Astrocyte (in vitro differentiated cells and primary cell): Measurements from ENCODE around the gene NLRX1. TPM values are rescaled to one million over a fixed set of nuclear protein-coding genes. Genes with fewer than 3 reads are reported as not detected.

ENCODE experiments used
- DNase-seq: peaks from one replicate; pipeline ENCODE4 v3.0.0-alpha.2; 2010; ENCODE audit warnings: low read depth
- FAIRE-seq: peaks from 2 replicates; lab custom pipeline; 2011; peaks lifted over from hg19 to GRCh38; lab: Jason Lieb, UNC
- H2AFZ ChIP-seq: 2 replicates; pipeline ENCODE4 v1.6.0; 2012; ENCODE audit warnings: low read depth, low read length, inconsistent platforms
- H3K27ac ChIP-seq: 2 replicates; pipeline ENCODE4 v1.5.1; 2011; ENCODE audit warnings: low read depth, low read length, inconsistent platforms
- H3K27me3 ChIP-seq: 2 replicates; pipeline ENCODE4 v1.6.0; 2011; ENCODE audit warnings: low read length, inconsistent platforms; ENCODE audit not compliant: insufficient read depth
- H3K36me3 ChIP-seq: 2 replicates; pipeline ENCODE4 v1.5.1; 2011; ENCODE audit warnings: low read length, inconsistent platforms; ENCODE audit not compliant: insufficient read depth
- H3K4me1 ChIP-seq: 2 replicates; pipeline ENCODE4 v1.5.1; 2011; ENCODE audit warnings: low read length, inconsistent platforms; ENCODE audit not compliant: insufficient read depth
- H3K4me2 ChIP-seq: 2 replicates; pipeline ENCODE4 v1.6.0; 2012; ENCODE audit warnings: low read length, inconsistent platforms
- H3K4me3 ChIP-seq: 2 replicates; pipeline ENCODE4 v1.5.1; 2011; ENCODE audit warnings: low read depth, mild to moderate bottlenecking, low read length, inconsistent platforms; ENCODE audit not compliant: insufficient read depth
- H3K79me2 ChIP-seq: 2 replicates; pipeline ENCODE4 v1.6.0; 2012; ENCODE audit warnings: mild to moderate bottlenecking, low read length, inconsistent platforms; ENCODE audit not compliant: insufficient read depth
- H3K9ac ChIP-seq: 2 replicates; pipeline ENCODE4 v1.6.0; 2012; ENCODE audit warnings: mild to moderate bottlenecking, low read length, inconsistent platforms
- H3K9me3 ChIP-seq: 2 replicates; pipeline ENCODE4 v1.5.1; 2012; ENCODE audit warnings: low read depth, mild to moderate bottlenecking, low read length, inconsistent platforms; ENCODE audit not compliant: insufficient read depth
- H4K20me1 ChIP-seq: 2 replicates; pipeline ENCODE4 v1.6.0; 2012; ENCODE audit warnings: low read length, inconsistent platforms; ENCODE audit not compliant: insufficient read depth
- H3K27ac Mint-ChIP-seq: one replicate; pipeline ENCODE4 v1.8.0; 2021; ENCODE audit warnings: mild to moderate bottlenecking, mixed read lengths; ENCODE audit not compliant: unreplicated experiment
- H3K27me3 Mint-ChIP-seq: one replicate; pipeline ENCODE4 v1.8.0; 2021; ENCODE audit warnings: low read depth, mixed read lengths; ENCODE audit not compliant: unreplicated experiment
- H3K36me3 Mint-ChIP-seq: one replicate; pipeline ENCODE4 v1.8.0; 2021; ENCODE audit warnings: low read depth, mixed read lengths; ENCODE audit not compliant: unreplicated experiment
- H3K4me1 Mint-ChIP-seq: one replicate; pipeline ENCODE4 v1.8.0; 2021; ENCODE audit warnings: low read depth, mixed read lengths; ENCODE audit not compliant: unreplicated experiment
- H3K4me3 Mint-ChIP-seq: one replicate; pipeline ENCODE4 v1.8.0; 2021; ENCODE audit warnings: mild to moderate bottlenecking, moderate library complexity, mixed read lengths; ENCODE audit not compliant: unreplicated experiment
- H3K9me3 Mint-ChIP-seq: one replicate; pipeline ENCODE4 v1.8.0; 2021; ENCODE audit warnings: mild to moderate bottlenecking, mixed read lengths; ENCODE audit not compliant: unreplicated experiment
- EZH2 ChIP-seq: IDR thresholded peaks from 2 replicates; pipeline ENCODE4 v1.6.1; 2012; ENCODE audit warnings: mild to moderate bottlenecking, low read length, inconsistent platforms; ENCODE audit not compliant: insufficient read depth
- total RNA-seq: library from RNA; stranded (reverse); gene quantifications from 2 replicates; pipeline ENCODE4 v1.2.1, GENCODE V29; 2021
- TF ChIP-seq, protein P1 (sequence below): IDR thresholded peaks from 2 replicates; pipeline ENCODE4 v1.5.1; 2011; ENCODE audit warnings: low read depth, mild to moderate bottlenecking, inconsistent platforms, low read length, moderate library complexity; ENCODE audit not compliant: insufficient read depth

NLRX1 gene
- total RNA-seq, 1 donor from 2014 or later, result 6.3 TPM

GRCh38 chr11:119194811-119195440 lies 26.4 kb downstream of the NLRX1 start:
- Histone ChIP-seq H3K9ac (no peak overlapping the region), H3K4me2 (no peak overlapping the region), H3K79me2 (no peaks in the 10 kb centered on the region), H3K36me3 (no peaks in the 10 kb centered on the region), H2AFZ (no peak overlapping the region), H3K4me3 (no peak overlapping the region), H3K27ac (no peak overlapping the region), H3K27me3 (no peaks in the 10 kb centered on the region), H3K4me1 (no peaks in the 10 kb centered on the region), H3K9me3 (no peaks in the 10 kb centered on the region), H4K20me1 (no peaks in the 10 kb centered on the region)
- FAIRE-seq (no peak), DNase-seq (no peak)
- Mint-ChIP-seq H3K27ac (no peak overlapping the region), H3K4me3 (peak overlapping the region; percentile 20), H3K27me3 (peaks cover 7% of the 10 kb centered on the region), H3K9me3 (no peaks in the 10 kb centered on the region), H3K4me1 (no peaks in the 10 kb centered on the region), H3K36me3 (peaks cover 2% of the 10 kb centered on the region)
- TF ChIP-seq, protein P1, sequence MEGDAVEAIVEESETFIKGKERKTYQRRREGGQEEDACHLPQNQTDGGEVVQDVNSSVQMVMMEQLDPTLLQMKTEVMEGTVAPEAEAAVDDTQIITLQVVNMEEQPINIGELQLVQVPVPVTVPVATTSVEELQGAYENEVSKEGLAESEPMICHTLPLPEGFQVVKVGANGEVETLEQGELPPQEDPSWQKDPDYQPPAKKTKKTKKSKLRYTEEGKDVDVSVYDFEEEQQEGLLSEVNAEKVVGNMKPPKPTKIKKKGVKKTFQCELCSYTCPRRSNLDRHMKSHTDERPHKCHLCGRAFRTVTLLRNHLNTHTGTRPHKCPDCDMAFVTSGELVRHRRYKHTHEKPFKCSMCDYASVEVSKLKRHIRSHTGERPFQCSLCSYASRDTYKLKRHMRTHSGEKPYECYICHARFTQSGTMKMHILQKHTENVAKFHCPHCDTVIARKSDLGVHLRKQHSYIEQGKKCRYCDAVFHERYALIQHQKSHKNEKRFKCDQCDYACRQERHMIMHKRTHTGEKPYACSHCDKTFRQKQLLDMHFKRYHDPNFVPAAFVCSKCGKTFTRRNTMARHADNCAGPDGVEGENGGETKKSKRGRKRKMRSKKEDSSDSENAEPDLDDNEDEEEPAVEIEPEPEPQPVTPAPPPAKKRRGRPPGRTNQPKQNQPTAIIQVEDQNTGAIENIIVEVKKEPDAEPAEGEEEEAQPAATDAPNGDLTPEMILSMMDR, result no peak
- no peak for TF ChIP-seq EZH2

DNA sequence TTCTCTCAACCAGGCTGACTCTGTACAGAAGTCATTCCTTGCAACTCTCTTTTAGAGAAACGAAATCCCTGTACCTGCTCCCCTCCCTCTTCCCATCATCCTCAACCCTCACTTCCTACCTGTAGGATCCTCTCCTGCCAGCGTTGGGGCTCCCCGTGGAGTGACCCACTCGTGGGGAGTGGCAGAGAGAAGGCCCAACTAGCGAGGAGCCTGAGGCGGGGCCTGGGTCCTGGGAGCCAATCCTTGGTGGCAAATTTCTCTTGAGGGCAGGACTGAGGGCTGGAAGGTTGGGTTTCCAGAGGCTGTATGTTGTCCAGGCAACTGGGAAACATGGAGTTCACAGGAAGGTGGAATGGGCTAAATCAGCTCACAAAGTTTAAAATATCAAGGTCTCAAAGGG lies 27.2 kb downstream of the NLRX1 start:
- Histone ChIP-seq H4K20me1 (no peaks in the 10 kb centered on the region), H3K27me3 (no peaks in the 10 kb centered on the region), H3K79me2 (no peaks in the 10 kb centered on the region), H3K4me1 (no peaks in the 10 kb centered on the region), H3K27ac (no peak overlapping the region), H2AFZ (no peak overlapping the region), H3K9ac (no peak overlapping the region), H3K36me3 (no peaks in the 10 kb centered on the region), H3K9me3 (no peaks in the 10 kb centered on the region), H3K4me2 (peak overlapping the region; percentile 38), H3K4me3 (no peak overlapping the region)
- Mint-ChIP-seq H3K4me1 (no peaks in the 10 kb centered on the region), H3K27me3 (peaks cover 7% of the 10 kb centered on the region), H3K36me3 (peaks cover 2% of the 10 kb centered on the region), H3K9me3 (no peaks in the 10 kb centered on the region), H3K4me3 (no peak overlapping the region), H3K27ac (no peak overlapping the region)
- DNase-seq, result peak; percentile 39
- TF ChIP-seq EZH2, result no peak
- TF ChIP-seq, protein P1, result no peak
- no peak for FAIRE-seq

GRCh38 chr11:119196833-119197483 lies 28.4 kb downstream of the NLRX1 start:
- Histone ChIP-seq H3K4me1 (no peaks in the 10 kb centered on the region), H2AFZ (no peak overlapping the region), H3K36me3 (no peaks in the 10 kb centered on the region), H3K4me3 (no peak overlapping the region), H4K20me1 (no peaks in the 10 kb centered on the region), H3K4me2 (no peak overlapping the region), H3K27ac (no peak overlapping the region), H3K79me2 (no peaks in the 10 kb centered on the region), H3K27me3 (no peaks in the 10 kb centered on the region), H3K9me3 (no peaks in the 10 kb centered on the region), H3K9ac (no peak overlapping the region)
- peak; percentile 90 for FAIRE-seq
- Mint-ChIP-seq H3K4me1 (no peaks in the 10 kb centered on the region), H3K27me3 (peaks cover 10% of the 10 kb centered on the region), H3K27ac (no peak overlapping the region), H3K9me3 (no peaks in the 10 kb centered on the region), H3K36me3 (peaks cover 2% of the 10 kb centered on the region), H3K4me3 (no peak overlapping the region)
- TF ChIP-seq, protein P1, result peak; percentile 90
- TF ChIP-seq EZH2, result no peak
- DNase-seq, result peak; percentile 53
